ENCODE measurements around the gene WNT5A.
"Not testable (repeated sequence)": the region's sequence is repeated elsewhere in the genome, so short reads cannot be mapped to it uniquely, and the experiment has no call there.

- not testable (repeated sequence) for TF ChIP-seq EZH2 (IDR thresholded peaks at IDR 0.05; ENCODE audit: borderline replicate concordance); EZH2phosphoT487 (IDR thresholded peaks at IDR 0.05; ENCODE audit: low read depth, severe bottlenecking, unreplicated experiment)
- TF ChIP-seq CTCF (IDR thresholded peaks at IDR 0.05; ENCODE audit: poor library complexity): peak; percentile 42
Measured at GRCh38 chr3:55505102-55505501, 18.0 kb upstream of the WNT5A start.

Data from hepatocyte (in vitro differentiated cells).